ENCODE measurements around the gene ABHD8.

The ABHD8 gene

DNA sequence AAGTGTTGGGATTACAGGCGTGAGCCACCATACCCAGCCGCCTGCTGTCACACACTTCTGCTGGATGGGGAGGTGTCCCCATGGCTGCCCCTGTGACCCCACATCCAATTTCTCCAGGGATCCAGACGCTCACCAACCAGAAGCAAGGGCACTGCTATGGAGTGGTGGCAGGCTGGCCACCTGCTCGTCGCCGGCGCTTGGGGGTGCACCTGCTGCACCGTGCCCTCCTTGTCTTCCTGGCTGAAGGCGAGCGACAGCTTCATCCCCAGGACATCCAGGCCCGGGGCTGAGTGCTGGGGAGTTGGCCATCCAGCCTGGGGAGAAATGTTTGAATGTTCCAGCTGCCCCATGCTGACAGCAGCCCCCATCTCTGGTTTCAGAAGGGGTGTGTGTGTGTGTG, 17.0 kb downstream of the ABHD8 start:
- TF ChIP-seq FOXM1 (IDR thresholded peaks at IDR 0.05; ENCODE audit: borderline replicate concordance, low read depth) (no peak), TEAD4 (IDR thresholded peaks at IDR 0.05) (no peak), YY1 (IDR thresholded peaks at IDR 0.05; ENCODE audit: low read depth) (no peak), TAF1 (IDR thresholded peaks at IDR 0.05; ENCODE audit: low read depth) (no peak), RAD21 (IDR thresholded peaks at IDR 0.05; ENCODE audit: low read depth) (no peak), CREB1 (IDR thresholded peaks at IDR 0.05; ENCODE audit: low read depth) (no peak), EP300 (IDR thresholded peaks at IDR 0.05; ENCODE audit: borderline replicate concordance) (no peak), EGR1 (IDR thresholded peaks at IDR 0.05) (no peak), CEBPB (IDR thresholded peaks at IDR 0.05) (no peak), USF1 (IDR thresholded peaks at IDR 0.05) (no peak), ZBTB7A (IDR thresholded peaks at IDR 0.05; ENCODE audit: low read depth) (no peak), NFIC (IDR thresholded peaks at IDR 0.05) (no peak), TCF12 (IDR thresholded peaks at IDR 0.05; ENCODE audit: low read depth) (no peak)
- TF ChIP-seq, protein P1, sequence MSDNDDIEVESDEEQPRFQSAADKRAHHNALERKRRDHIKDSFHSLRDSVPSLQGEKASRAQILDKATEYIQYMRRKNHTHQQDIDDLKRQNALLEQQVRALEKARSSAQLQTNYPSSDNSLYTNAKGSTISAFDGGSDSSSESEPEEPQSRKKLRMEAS (IDR thresholded peaks at IDR 0.05): no peak
- TF ChIP-seq, protein P2, sequence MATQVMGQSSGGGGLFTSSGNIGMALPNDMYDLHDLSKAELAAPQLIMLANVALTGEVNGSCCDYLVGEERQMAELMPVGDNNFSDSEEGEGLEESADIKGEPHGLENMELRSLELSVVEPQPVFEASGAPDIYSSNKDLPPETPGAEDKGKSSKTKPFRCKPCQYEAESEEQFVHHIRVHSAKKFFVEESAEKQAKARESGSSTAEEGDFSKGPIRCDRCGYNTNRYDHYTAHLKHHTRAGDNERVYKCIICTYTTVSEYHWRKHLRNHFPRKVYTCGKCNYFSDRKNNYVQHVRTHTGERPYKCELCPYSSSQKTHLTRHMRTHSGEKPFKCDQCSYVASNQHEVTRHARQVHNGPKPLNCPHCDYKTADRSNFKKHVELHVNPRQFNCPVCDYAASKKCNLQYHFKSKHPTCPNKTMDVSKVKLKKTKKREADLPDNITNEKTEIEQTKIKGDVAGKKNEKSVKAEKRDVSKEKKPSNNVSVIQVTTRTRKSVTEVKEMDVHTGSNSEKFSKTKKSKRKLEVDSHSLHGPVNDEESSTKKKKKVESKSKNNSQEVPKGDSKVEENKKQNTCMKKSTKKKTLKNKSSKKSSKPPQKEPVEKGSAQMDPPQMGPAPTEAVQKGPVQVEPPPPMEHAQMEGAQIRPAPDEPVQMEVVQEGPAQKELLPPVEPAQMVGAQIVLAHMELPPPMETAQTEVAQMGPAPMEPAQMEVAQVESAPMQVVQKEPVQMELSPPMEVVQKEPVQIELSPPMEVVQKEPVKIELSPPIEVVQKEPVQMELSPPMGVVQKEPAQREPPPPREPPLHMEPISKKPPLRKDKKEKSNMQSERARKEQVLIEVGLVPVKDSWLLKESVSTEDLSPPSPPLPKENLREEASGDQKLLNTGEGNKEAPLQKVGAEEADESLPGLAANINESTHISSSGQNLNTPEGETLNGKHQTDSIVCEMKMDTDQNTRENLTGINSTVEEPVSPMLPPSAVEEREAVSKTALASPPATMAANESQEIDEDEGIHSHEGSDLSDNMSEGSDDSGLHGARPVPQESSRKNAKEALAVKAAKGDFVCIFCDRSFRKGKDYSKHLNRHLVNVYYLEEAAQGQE (IDR thresholded peaks at IDR 0.05; ENCODE audit: low read depth): no peak

GRCh38 chr19:17285415-17286135, 17.6 kb downstream of the ABHD8 start:
- TF ChIP-seq USF1 (IDR thresholded peaks at IDR 0.05) (no peak), CREB1 (IDR thresholded peaks at IDR 0.05; ENCODE audit: low read depth) (no peak), RAD21 (IDR thresholded peaks at IDR 0.05; ENCODE audit: low read depth) (no peak), EP300 (IDR thresholded peaks at IDR 0.05; ENCODE audit: borderline replicate concordance) (no peak)

DNA sequence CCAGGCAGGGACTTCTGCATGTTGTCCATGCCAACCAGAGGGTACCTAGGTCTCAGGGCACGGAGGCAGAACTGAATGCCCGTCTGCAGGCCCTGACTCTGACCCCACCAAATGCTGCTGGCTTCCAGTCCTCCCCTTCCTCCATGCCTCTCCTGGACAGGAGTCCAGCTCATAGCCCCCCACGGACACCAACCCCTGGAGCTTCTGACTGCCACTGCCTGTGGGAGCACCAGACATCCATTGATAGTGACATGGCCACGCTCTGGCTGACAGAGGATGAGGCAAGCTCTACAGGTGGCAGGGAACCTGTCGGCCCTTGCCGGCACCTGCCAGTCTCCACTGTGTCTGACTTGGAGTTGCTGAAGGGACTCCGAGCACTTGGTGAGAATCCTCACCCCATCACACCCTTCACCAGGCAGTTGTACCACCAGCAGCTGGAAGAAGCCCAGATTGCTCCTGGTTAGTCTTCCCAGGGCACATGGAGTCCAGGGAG, 19.7 kb downstream of the ABHD8 start:
- TF ChIP-seq EGR1 (IDR thresholded peaks at IDR 0.05) (no peak), NFIC (IDR thresholded peaks at IDR 0.05) (no peak), RAD21 (IDR thresholded peaks at IDR 0.05; ENCODE audit: low read depth) (no peak), TCF12 (IDR thresholded peaks at IDR 0.05; ENCODE audit: low read depth) (no peak), CREB1 (IDR thresholded peaks at IDR 0.05; ENCODE audit: low read depth) (no peak), ZBTB7A (IDR thresholded peaks at IDR 0.05; ENCODE audit: low read depth) (no peak), TAF1 (IDR thresholded peaks at IDR 0.05; ENCODE audit: low read depth) (no peak), TEAD4 (IDR thresholded peaks at IDR 0.05) (no peak)
- TF ChIP-seq, protein P1 (IDR thresholded peaks at IDR 0.05): no peak

- TF ChIP-seq TCF12 (IDR thresholded peaks at IDR 0.05; ENCODE audit: low read depth) (peak; percentile 47; the same call in 1 of the 2 replicates), TEAD4 (IDR thresholded peaks at IDR 0.05) (no peak), EP300 (IDR thresholded peaks at IDR 0.05; ENCODE audit: borderline replicate concordance) (no peak), RAD21 (IDR thresholded peaks at IDR 0.05; ENCODE audit: low read depth) (peak; percentile 91), USF1 (IDR thresholded peaks at IDR 0.05) (peak; percentile 33; the same call in 1 of the 2 replicates), NFIC (IDR thresholded peaks at IDR 0.05) (no peak), YY1 (IDR thresholded peaks at IDR 0.05; ENCODE audit: low read depth) (no peak), CEBPB (IDR thresholded peaks at IDR 0.05) (no peak)
- TF ChIP-seq, protein P1 (IDR thresholded peaks at IDR 0.05): peak; percentile 98
- TF ChIP-seq, protein P2 (IDR thresholded peaks at IDR 0.05; ENCODE audit: low read depth): no peak
These were observed 20.6 kb downstream of the ABHD8 start for GRCh38 chr19:17282488-17283125.
